IgD-negative memory B cell (primary cell): ENCODE measurements around the gene UBE2S. TPM values are rescaled to one million over a fixed set of nuclear protein-coding genes. Genes with fewer than 3 reads are reported as not detected.

ENCODE experiments used
- H3K27ac Mint-ChIP-seq, 3 donors: one replicate each; pipeline ENCODE4 v1.8.0; 2020 to 2022; ENCODE audit warnings: mild to moderate bottlenecking in 3 of 3, mixed read lengths in 3 of 3, moderate library complexity in 1 of 3
- H3K27me3 Mint-ChIP-seq: one replicate; pipeline ENCODE4 v1.8.0; 2021; ENCODE audit warnings: mixed read lengths
- H3K36me3 Mint-ChIP-seq: one replicate; pipeline ENCODE4 v1.8.0; 2020; ENCODE audit warnings: mild to moderate bottlenecking, mixed read lengths
- H3K4me1 Mint-ChIP-seq, 3 donors: one replicate each; pipeline ENCODE4 v1.8.0; 2020 to 2022; ENCODE audit warnings: mixed read lengths in 3 of 3, mild to moderate bottlenecking in 1 of 3
- H3K4me3 Mint-ChIP-seq, 4 donors: one replicate each; pipeline ENCODE4 v1.8.0; 2020 to 2022; ENCODE audit warnings: mild to moderate bottlenecking in 4 of 4, mixed read lengths in 4 of 4, moderate library complexity in 3 of 4
- H3K9me3 Mint-ChIP-seq, 3 donors: one replicate each; pipeline ENCODE4 v1.8.0; 2020 to 2021; ENCODE audit warnings: mixed read lengths in 3 of 3, mild to moderate bottlenecking in 1 of 3
- polyA plus RNA-seq: library from polyadenylated mRNA; unstranded; fragments of 300-500 nt; fragmentation: Illumina TruSeq; gene quantifications from one replicate; pipeline ENCODE4 v1.2.3, GENCODE V29; 2021

The UBE2S gene
- polyA plus RNA-seq, 1 donor from 2014 or later = 37.6 TPM

- Mint-ChIP-seq H3K36me3 (peaks cover 2% of the 10 kb centered on the region), H3K4me3 (no peak overlapping the region)
These were observed 49.1 kb downstream of the UBE2S start for GRCh38 chr19:55358493-55358892.

GRCh38 chr19:55355213-55355821 is 52.3 kb downstream of the UBE2S start:
- Mint-ChIP-seq H3K27ac (no peak overlapping the region), H3K4me1 (peaks cover 4 to 9% (median 5%) of the 10 kb centered on the region in 3 donors), H3K4me3 (no peak overlapping the region), H3K27me3 (peaks cover 46% of the 10 kb centered on the region), H3K36me3 (peaks cover 2% of the 10 kb centered on the region), H3K9me3 (peaks cover 0 to 5% (median 0%) of the 10 kb centered on the region in 3 donors)

More at GRCh38 chr19:55358493-55358892, 49.1 kb downstream of the UBE2S start:
- Mint-ChIP-seq H3K9me3 (peaks cover 0 to 2% (median 0%) of the 10 kb centered on the region in 3 donors), H3K27ac (no peak overlapping the region), H3K27me3 (peaks cover 24% of the 10 kb centered on the region), H3K4me1 (peaks cover 0 to under 1% (median 0%) of the 10 kb centered on the region in 3 donors)

GRCh38 chr19:55354698-55355212 is 52.8 kb downstream of the UBE2S start, which contains the start of gene COX6B2:
Gene COX6B2 (minus strand): TSS chr19:55354719. CDS start chr19:55354521, 198 bp downstream.
- Mint-ChIP-seq H3K9me3 (peaks cover 0 to 5% (median 0%) of the 10 kb centered on the region in 3 donors), H3K36me3 (peaks cover 2% of the 10 kb centered on the region), H3K27ac (peak within 1 kb of the TSS in 1 of 3 donors; percentile 39), H3K27me3 (peaks cover 46% of the 10 kb centered on the region), H3K4me3 (peak within 1 kb of the TSS; percentile 50 to 89 (median 76)), H3K4me1 (peaks cover 4 to 9% (median 5%) of the 10 kb centered on the region in 3 donors)

GRCh38 chr19:55353803-55354697 is 53.5 kb downstream of the UBE2S start:
- H3K4me3 Mint-ChIP-seq = peak overlapping the region in 3 of 4 donors; percentile 68 to 89 (median 85)
- peaks cover 0 to 5% (median 0%) of the 10 kb centered on the region in 3 donors for H3K9me3 Mint-ChIP-seq
- H3K36me3 Mint-ChIP-seq = peaks cover 2% of the 10 kb centered on the region
- peaks cover 46% of the 10 kb centered on the region for H3K27me3 Mint-ChIP-seq
- H3K27ac Mint-ChIP-seq = peak overlapping the region in 1 of 3 donors; percentile 39
- peaks cover 4 to 9% (median 5%) of the 10 kb centered on the region in 3 donors for H3K4me1 Mint-ChIP-seq

GRCh38 chr19:55353356-55353802 is 54.2 kb downstream of the UBE2S start:
- peaks cover 0 to 5% (median 0%) of the 10 kb centered on the region in 3 donors for H3K9me3 Mint-ChIP-seq
- peaks cover 4 to 9% (median 5%) of the 10 kb centered on the region in 3 donors for H3K4me1 Mint-ChIP-seq
- H3K4me3 Mint-ChIP-seq = peak overlapping the region; percentile 50 to 89 (median 76)
- peaks cover 46% of the 10 kb centered on the region for H3K27me3 Mint-ChIP-seq
- H3K27ac Mint-ChIP-seq = no peak overlapping the region
- peaks cover 2% of the 10 kb centered on the region for H3K36me3 Mint-ChIP-seq

GRCh38 chr19:55352549-55353145 is 54.9 kb downstream of the UBE2S start:
- H3K27ac Mint-ChIP-seq = peak overlapping the region in 1 of 3 donors; percentile 6
- peaks cover 2% of the 10 kb centered on the region for H3K36me3 Mint-ChIP-seq
- peaks cover 4 to 9% (median 5%) of the 10 kb centered on the region in 3 donors for H3K4me1 Mint-ChIP-seq
- H3K27me3 Mint-ChIP-seq = peaks cover 47% of the 10 kb centered on the region
- H3K9me3 Mint-ChIP-seq = peaks cover 0 to 3% (median 0%) of the 10 kb centered on the region in 3 donors
- H3K4me3 Mint-ChIP-seq = peak overlapping the region in 3 of 4 donors; percentile 19 to 73 (median 50)

GRCh38 chr19:55352040-55352439 is 55.5 kb downstream of the UBE2S start:
- Mint-ChIP-seq H3K27me3 (peaks cover 44% of the 10 kb centered on the region), H3K36me3 (no peaks in the 10 kb centered on the region), H3K27ac (peak overlapping the region in 1 of 3 donors; percentile 69), H3K4me1 (peaks cover 4 to 9% (median 5%) of the 10 kb centered on the region in 3 donors), H3K4me3 (no peak overlapping the region), H3K9me3 (peaks cover 0 to 3% (median 0%) of the 10 kb centered on the region in 3 donors)

- no peaks in the 10 kb centered on the region for H3K36me3 Mint-ChIP-seq
- peaks cover 34% of the 10 kb centered on the region for H3K27me3 Mint-ChIP-seq
- H3K4me1 Mint-ChIP-seq = peaks cover 4 to 9% (median 5%) of the 10 kb centered on the region in 3 donors
- H3K9me3 Mint-ChIP-seq = peaks cover 0 to 3% (median 0%) of the 10 kb centered on the region in 3 donors
- H3K27ac Mint-ChIP-seq = no peak overlapping the region
- H3K4me3 Mint-ChIP-seq = no peak overlapping the region
These were observed 56.8 kb downstream of the UBE2S start for GRCh38 chr19:55350620-55351315.

Other genes starting within 250 kb of the UBE2S start
- gene DNAAF3, start 241.2 kb downstream of the UBE2S start, polyA plus RNA-seq = not detected
- 0.43 TPM for gene SYT5, start 227.5 kb downstream of the UBE2S start, polyA plus RNA-seq
- not detected for gene PTPRH, start 198.3 kb downstream of the UBE2S start, polyA plus RNA-seq
- 1.4 TPM for gene TMEM86B, start 179.0 kb downstream of the UBE2S start, polyA plus RNA-seq
- gene PPP6R1, start 148.8 kb downstream of the UBE2S start, polyA plus RNA-seq = 47.0 TPM
- gene HSPBP1, start 127.7 kb downstream of the UBE2S start, polyA plus RNA-seq = 34.1 TPM
- 0.34 TPM for gene BRSK1, start 123.8 kb downstream of the UBE2S start, polyA plus RNA-seq
- gene TMEM150B, start 82.4 kb downstream of the UBE2S start, polyA plus RNA-seq = not detected
- gene KMT5C, start 67.9 kb downstream of the UBE2S start, polyA plus RNA-seq = 2.3 TPM
- gene COX6B2, start 53.1 kb downstream of the UBE2S start, polyA plus RNA-seq = not detected
- gene GARIN5B, start 44.5 kb downstream of the UBE2S start, polyA plus RNA-seq = not detected
- not detected for gene IL11, start 37.3 kb downstream of the UBE2S start, polyA plus RNA-seq
- gene TMEM190, start 31.0 kb downstream of the UBE2S start, polyA plus RNA-seq = not detected
- 1.1 TPM for gene TMEM238, start 23.5 kb downstream of the UBE2S start, polyA plus RNA-seq
- gene RPL28, start 21.9 kb downstream of the UBE2S start, polyA plus RNA-seq = 825 TPM
- not detected for gene SHISA7, start 35.5 kb upstream of the UBE2S start, polyA plus RNA-seq
- 40.0 TPM for gene ISOC2, start 53.9 kb upstream of the UBE2S start, polyA plus RNA-seq
- gene C19orf85, start 57.0 kb upstream of the UBE2S start, polyA plus RNA-seq = not detected
- 0.34 TPM for gene ZNF628, start 68.8 kb upstream of the UBE2S start, polyA plus RNA-seq
- gene NAT14, start 77.4 kb upstream of the UBE2S start, polyA plus RNA-seq = 6.1 TPM
- gene SSC5D, start 80.6 kb upstream of the UBE2S start, polyA plus RNA-seq = not detected
- not detected for gene SBK2, start 129.3 kb upstream of the UBE2S start, polyA plus RNA-seq
- gene SBK3, start 137.8 kb upstream of the UBE2S start, polyA plus RNA-seq = not detected
- 0.79 TPM for gene ZNF579, start 173.1 kb upstream of the UBE2S start, polyA plus RNA-seq
- 3.1 TPM for gene FIZ1, start 191.7 kb upstream of the UBE2S start, polyA plus RNA-seq
- gene ZNF524, start 192.5 kb upstream of the UBE2S start, polyA plus RNA-seq = 49.6 TPM
- gene ZNF865, start 197.9 kb upstream of the UBE2S start, polyA plus RNA-seq = 0.36 TPM
- 2.4 TPM for gene ZNF784, start 216.8 kb upstream of the UBE2S start, polyA plus RNA-seq
- 38.4 TPM for gene ZNF580, start 233.2 kb upstream of the UBE2S start, polyA plus RNA-seq
- 79.3 TPM for gene ZNF581, start 235.9 kb upstream of the UBE2S start, polyA plus RNA-seq
- 16.0 TPM for gene CCDC106, start 240.4 kb upstream of the UBE2S start, polyA plus RNA-seq
- gene U2AF2, start 247.2 kb upstream of the UBE2S start, polyA plus RNA-seq = 14.2 TPM